ENCODE data around the gene CLEC20A.
"Not testable (repeated sequence)": the region's sequence is repeated elsewhere in the genome, so short reads cannot be mapped to it uniquely, and the experiment has no call there.

The CLEC20A gene

DNA sequence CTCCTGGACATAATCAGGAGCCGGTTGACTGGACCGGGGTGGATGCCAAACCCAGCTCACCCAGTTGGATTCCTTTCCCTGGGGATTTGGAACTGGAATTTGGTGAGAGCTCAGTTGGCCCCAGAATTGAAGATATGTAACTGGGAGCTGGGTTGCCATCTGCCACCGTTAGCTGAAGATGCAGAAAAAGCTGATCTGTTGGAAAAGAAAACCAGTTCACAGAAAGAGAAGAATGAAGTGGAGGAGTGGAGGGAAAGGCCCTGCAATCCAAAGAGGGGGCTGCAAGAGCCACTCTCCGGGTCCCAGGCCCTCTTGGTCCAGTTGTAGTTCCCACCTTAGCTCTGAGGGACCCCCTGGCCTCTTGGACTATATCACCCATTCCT, 32.2 kb upstream of the CLEC20A start:
- DNase-seq: no peak

DNA sequence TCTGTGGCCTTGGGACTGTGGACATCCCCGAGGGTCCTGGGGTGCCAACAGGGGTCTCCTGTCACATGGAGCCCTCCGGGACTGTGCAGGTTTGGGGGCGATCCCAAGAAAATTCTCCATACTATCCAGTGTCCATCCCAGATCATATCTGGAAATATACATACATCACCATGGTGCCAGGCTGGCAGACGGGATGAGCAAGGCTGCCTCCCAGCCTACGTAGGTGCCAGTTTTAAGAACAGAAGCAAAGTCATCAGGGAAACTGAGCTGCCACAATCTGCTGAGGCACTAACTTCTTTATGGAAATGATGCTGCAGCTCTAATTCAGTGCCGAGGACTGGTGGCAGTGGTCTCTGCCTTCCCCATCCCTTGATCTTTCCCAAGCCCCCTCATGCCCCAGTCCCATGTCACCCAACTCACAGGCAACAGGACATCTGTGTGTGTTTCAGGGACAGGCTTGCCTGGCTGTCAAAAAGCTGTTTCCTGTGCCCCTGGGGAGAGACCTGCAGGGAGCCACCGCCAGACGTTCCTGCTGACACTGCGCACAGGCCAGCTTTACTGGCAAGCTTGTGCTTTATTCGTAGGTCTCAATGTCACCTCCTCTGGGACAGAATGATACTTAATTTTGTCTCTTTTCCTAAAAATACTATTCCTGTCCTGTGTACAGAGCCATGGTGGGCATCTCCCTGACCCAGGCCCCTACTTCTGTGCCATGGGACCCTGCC, 31.6 kb upstream of the CLEC20A start:
- DNase-seq: no peak

DNA sequence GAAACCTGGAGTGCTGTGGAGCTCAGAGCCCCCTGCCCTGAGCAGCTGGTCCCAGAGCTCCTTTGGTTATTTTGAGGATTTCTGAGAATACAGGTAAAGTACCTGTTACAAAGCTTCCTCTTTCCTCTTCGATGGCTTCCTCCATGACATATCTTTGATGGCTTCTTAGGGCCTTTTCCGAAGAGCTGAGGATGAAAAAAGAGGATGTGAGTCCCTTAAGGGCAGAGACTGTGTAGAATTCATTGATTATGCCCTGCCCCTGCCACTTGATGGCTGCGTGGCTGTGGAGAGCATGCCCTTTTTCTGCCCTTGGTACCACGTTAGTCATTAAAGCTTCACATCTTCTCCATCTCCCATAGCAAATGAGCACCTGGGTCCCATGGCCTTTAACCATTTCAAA, 30.4 kb upstream of the CLEC20A start:
- no peak for DNase-seq

DNA sequence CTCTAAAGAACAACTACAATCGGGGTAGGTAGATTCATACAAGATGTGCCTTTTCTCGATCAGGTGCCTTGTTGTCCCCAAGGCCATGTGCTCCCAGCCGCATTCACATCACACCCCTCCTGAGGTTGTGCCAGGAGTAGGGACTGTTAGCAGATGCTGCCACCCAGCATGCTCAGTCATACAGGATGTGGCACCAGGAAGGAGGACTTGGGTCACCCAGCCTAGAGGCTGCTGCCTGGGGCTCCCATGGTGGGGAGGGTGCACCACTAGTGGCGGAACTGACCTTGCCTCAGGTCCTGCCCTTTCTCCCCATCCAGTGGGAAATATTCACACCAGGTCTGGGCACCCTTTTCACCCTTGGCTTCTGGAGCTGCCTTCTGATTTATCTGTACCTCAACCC, 24.5 kb upstream of the CLEC20A start:
- DNase-seq: no peak

DNA sequence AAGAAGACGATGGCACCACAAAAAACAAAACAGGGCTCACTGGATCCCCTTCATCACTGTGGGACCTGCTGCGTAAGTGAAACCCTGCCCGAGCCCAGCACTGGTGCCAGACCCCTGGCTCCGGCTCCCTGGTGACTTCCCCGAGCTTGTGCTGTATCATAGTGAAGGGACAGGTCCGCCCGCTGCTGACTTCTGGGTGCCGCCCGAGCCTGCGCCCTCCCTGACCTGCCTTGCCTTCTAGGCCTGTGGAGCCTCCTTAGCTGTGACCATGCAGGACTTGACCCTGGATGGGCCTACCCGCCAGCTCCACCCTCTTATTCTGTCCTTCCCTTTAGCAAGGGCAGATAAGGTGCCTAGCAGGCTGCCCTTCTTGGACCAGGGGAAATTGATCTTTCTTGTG, 24.0 kb upstream of the CLEC20A start:
- no peak for DNase-seq

DNA sequence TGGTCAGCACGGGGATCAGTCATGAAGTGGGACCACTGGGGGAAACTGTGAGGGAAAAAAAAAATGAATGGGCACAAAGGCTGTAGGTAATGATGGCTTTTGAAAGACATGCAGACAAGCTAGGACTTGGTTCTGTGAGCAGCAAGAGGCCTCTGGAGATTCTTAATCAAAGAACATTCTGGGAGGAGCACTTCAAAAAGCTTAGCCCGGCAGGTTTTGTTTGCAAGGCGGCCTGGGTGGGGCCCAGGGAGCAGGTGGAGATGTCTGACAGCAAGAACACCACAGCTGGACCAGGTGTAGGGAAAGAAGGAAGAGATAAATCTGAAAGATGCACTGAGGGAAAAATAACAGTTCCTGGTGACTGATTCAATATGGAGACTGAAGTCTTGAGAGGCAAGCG, 22.1 kb upstream of the CLEC20A start:
- DNase-seq: no peak

DNA sequence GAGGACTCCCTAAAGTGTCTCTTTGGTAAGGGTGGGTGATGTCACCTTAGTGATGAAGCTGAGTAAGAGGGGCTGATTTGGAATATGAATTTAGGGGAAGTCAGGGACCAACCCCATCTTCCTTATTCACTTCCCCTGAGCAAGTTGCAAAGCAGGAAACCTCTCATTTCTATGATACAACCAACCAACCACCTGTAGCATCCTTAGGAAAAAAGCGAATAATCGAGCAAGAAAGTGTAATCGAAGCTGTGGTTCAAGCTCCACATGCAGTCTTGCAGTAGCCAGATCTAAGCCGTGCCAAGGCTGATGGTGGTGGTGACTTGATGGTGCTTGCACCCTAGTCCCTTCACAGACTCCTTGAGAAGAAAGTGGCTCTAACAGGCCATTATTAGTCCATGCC, 19.3 kb upstream of the CLEC20A start:
- DNase-seq: no peak

DNA sequence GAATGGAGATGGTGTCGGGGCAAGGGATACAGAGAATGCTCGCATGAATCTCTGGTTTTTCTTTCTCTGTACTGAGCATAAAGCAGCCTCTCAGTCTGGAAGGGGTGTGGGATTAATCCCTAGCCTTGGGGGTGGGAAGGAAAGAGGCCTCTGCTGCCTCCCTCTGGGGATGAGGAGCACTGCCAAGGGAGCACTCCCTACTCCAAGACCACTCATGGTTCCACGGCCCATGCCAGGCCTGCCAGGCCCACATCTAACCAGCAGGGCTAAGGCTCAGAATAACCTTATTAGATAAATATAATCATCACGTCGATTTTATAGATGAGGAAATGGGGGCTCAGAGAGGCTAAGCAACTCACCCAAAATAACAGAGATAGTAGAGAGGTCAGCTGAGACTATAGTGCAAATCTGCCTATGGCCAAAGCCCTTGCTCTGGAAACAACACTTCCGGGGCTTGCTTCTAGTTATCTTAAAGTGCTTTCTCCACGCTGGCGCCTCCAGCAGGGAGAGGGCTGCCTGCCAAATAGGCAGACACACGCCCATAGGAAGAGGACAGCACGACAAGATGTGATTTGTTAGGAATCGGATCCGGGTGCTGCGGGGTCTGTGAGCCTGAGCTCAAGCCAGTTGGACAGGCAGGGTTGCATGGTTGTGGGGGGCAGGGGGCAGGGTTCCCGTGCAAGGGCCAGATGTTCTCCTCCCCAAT, 16.7 kb upstream of the CLEC20A start:
- no peak for DNase-seq

DNA sequence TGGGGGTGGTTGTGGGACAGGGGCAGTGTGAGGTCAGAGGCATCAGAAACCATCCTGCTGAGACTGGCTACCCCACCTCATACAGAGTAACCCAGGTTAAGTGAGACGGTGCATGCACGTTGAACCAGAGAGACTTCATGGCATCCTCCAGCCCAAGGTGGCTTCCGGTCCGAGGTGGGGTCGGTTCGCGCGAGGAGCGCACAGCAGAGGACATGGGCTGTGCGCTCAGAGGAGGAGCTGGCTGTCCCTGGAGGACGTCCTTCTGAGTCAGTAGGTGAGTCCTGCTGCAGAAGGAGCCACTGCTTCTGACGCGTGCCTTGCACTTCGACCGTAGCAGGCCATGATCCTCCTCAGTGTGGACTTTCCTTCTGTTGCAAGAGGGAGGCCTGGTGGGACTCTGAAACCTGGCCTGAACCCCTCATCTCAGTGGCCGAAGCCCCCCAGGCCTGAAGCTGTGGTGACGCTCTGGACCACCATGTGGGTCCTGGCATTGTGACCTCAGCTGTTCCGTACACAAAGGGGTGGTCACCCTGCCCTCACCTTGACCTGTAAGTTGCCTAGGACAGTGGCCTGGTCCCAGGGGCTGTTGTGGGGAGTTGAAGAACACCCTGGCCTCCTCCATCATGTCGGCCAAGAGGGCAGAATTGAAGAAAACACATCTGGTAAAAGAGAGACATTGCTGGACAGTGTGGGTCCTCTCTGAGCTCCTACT, 16.0 kb upstream of the CLEC20A start, which contains the start of gene TEX35:
Gene TEX35 (plus strand): TSS at position 544 of the 712 bp plus-strand sequence. CDS start 80 bp downstream, at position 624.
- DNase-seq: no peak

DNA sequence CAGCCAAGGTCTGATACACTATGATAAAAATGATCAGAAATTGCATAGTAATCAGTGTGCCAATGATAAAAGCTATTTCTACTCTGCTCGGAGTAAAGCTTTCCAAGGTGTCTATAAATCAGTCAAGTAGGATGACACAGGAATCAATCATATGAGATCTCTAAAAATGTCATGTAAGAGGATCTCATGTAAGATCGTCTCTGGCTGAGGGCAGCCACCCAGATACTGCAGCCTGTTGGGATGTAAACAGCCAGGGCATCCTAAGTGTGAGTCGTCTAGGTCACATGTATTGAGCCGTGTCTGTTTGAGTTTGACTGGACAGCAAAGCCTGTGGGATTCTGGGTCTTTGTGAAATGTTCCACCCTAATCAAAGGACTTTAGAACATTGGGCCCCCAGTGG, 13.4 kb upstream of the CLEC20A start:
- DNase-seq: peak; percentile 44

DNA sequence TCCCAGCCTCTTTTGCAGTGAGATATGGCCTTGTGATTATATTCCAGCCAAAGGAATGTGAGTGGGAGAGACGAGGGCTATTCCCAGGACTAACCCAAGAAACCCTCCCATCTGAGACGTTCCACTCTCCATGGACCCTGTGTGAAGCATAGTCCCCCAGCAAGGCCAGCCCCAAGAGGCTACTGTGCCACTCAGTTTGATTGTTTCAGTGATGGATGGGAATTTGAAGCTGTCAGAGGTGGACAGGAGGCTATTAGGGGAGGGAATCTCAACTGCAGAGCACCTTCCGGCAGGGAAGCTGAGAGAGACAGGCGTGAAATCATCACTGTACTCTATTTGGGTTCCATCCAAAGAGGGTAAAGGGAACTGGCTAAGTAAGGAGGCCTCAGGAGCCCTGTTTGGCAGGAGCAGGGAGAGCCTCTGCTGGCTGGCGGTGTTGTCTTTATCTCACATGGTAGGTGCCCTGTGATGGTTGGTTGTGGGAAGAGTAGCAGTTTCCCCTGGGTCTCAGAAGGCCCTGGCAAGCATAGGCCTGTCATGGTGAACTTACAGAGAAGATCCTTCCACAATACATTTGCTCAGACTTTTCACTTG, 12.7 kb upstream of the CLEC20A start:
- no peak for DNase-seq

DNA sequence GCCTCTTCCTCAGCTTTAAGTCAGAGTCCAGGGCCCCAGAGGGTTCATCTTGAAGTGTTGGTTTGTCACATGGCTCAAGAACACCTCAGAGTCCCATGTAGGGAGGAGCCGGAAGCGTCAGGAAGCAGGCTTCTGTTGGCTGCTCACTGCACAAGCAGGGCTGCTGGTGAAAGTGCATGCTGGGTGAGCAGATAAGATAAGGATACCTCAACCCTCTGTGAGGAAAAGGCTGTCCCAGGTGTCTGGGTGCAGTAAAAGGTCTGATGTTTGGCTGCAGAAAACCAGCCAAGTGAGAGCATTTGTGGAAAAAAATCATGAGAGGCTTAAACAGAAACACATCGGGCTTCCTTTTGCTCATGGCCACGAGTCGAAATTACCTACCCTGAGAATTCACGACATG, 9.9 kb upstream of the CLEC20A start:
- no peak for DNase-seq

DNA sequence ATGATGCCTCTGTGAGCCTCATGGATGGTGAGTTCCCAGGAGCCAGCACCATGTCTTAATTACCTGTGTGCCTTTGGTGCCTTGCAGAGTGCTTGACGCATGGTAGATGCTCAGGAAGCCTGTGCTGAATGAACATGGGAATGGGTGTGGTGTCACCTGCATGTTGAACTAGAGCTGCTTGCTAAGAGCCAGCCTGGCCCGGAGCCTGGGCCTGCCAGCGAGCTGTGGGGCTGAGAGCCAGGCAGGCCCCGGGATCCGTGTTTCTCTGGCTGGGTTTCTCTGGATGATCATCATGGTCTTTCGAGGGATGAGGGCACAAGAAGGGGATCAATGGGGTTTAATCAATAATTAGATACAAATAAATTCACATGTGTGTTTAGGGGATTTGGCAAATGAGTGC, 9.4 kb upstream of the CLEC20A start:
- no peak for DNase-seq

DNA sequence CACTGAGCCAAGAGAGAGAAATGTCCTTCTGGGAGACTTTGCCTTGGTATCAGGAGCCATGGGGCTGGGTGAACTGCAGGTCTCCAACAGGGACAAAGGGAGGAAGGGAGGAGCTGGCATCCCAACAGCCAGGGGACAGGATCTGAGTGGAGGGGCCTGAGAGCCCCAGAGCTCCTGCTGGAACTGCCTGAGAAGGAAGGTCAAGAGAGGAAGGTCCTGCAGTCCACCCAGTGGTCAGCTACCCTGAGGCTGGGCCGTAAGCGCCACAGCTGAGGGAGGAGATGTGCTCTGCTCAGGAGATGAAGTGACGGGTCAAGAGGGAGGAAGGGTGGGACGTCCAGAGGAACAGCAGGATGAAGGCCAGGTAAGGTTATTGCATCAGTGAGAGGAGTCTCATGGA, 7.5 kb upstream of the CLEC20A start:
- no peak for DNase-seq

DNA sequence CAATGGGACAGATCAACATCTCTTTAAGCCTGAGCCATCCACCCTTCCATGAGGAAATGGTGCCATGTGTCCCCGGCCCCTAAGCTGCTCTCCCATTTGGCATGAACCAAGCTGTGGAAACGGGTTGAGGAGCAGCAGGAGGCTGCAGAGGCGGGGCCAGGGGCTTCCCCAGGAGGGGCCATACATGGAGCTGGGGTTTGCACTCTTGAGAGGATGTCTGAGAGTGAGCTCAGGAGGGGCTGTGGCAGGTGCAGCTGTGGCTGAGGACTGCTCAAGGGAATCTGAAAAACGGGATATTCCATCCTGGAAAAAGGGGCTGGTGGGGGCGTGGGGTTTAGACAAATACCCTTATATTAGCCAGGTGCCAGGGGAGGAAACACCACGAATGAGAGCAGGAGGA, 7.1 kb upstream of the CLEC20A start:
- no peak for DNase-seq

DNA sequence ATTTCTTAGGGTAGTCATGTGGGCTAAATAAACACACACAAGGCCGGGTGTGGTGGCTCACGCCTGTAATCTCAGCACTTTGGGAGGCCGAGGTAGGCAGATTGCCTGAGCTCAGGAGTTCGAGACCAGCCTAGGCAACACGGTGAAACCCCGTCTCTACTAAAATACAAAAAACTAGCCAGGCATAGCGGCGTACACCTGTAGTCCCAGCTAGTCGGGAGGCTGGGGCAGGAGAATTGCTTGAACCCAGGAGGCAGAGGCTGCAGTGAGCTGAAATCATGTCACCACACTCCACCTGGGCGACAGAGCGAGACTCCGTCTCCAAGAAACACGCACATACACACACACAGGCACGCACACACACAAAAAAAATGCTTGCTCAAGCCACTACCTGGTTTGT, 6.6 kb upstream of the CLEC20A start:
- not testable (repeated sequence) for DNase-seq

DNA sequence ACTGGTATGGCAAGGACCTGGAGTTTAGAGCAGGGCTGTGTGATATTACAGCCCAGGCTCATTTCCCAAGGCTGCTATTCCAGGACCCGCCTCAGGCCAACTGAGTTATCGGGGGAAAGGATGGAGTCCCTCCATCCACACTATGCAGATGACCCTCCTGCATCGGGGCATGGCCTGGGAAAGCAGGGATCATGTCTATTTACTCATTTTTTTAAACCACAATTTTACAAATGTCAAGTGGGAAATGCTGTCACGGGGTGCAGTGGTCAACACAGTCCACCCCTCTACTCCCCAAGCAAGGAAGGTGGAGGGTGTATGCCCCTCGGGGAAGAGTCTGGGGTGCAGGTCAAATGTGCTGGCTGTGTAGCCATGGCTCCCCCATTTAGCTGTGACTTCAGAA, 6.1 kb upstream of the CLEC20A start:
- no peak for DNase-seq

DNA sequence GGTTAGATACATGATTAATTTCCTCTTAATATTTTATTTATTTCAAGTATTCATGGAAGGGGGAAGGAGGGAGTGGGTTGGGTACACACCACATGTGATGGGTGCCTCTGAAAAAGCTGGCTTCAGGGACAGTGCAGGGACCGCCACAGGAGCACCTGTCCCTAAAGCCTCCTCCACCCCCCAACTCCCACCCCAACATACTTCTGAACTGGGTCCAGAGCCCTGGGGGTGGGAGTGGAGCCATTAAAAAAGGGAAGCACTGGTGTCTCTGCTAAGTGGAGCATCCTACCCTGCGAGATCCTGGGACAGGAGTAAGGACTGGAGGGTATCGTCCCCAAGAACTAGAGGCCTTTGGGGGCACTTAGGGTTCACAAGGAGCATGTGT, 5.6 kb upstream of the CLEC20A start:
- DNase-seq: no peak

DNA sequence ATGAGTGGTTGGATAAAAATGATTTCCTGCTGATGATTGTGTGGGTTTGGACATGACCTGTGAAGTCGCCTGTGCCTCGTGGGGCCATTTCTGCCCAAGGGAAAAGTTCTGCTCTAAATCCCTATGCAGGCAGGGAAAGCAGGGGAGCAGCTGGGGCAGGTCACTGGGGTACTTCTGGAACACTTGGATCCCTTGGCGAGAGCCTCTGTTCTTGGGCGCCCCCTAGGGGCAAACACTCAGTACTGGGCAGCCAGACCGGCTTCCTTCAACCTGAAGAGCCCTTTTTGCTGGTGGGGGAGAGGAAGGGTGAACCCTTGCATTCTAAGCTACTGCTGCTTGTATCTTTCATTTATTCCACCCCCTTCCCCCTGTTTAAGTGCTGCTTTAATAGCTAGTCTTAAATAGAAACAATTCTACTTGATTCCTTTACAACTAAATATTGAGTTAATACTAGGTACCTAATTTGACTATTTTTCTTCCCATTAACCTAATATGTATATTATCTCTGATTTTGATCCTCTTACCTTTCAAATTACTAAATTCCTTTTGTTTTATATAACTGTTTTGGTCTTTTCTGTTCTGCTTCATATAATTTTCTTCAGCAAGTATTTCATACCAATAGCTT, 5.1 kb upstream of the CLEC20A start:
- DNase-seq: peak; percentile 62

DNA sequence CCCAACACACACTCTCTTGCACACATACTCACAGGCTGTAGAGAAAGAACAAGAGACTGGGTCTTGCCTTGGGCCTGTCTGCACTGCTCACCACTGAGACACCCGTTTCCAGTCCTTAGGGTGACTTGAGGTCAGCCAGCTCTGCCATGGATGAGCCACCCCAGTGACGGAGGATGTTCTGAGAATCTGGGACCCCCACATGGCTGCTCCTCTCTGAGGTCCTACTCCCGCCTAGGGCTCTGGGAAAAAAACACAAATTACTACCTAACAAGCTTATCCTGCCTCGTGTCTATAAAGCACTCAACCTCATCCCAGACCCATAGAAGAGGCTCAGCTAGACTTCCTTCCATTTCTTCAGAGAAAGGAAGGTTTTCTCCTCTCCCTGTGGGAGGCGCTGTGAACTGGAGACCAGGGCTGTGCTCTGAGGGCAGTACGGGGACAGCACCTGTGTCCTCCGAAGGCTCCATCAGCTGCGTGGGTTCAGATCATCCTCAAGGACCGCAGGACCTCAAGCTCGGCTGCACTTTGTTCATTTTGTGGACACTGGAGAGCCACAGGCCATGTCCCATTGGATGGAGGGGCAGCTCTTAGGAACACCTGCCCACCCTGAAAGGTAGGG, 4.3 kb upstream of the CLEC20A start:
- DNase-seq: no peak

DNA sequence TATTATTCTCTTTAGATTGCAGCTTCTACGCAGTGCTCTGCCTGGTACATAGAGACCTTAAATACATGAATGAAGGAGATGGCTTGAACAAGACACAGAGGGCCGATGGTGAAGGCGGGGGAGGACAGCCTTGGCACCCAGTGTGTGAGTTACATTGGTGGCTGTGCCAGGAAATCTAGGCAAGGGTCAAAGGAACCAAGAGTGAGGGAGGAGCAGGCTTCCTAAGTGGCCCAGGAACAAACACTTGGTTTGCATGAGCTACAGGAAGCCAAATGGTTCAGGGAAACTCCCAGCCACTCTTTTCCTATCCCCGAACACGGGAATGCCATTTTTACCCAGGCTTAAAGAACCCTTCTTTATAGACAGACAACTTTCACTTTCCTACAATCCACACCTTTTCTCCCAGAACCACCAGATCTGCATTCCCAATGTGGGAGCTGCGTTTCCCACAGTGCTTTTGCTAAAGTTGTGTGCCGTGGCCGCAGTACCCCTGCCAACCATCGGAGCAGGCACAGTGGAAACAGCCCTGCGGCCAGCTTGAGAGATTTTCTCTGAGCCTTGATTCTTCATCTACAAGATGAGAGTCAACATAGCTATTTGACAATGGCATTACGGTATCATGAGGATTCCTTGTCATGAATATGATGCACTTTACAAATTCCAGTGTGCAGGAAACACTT, 3.5 kb upstream of the CLEC20A start:
- no peak for DNase-seq
